ENCODE results near the gene BCORL1.

DNA sequence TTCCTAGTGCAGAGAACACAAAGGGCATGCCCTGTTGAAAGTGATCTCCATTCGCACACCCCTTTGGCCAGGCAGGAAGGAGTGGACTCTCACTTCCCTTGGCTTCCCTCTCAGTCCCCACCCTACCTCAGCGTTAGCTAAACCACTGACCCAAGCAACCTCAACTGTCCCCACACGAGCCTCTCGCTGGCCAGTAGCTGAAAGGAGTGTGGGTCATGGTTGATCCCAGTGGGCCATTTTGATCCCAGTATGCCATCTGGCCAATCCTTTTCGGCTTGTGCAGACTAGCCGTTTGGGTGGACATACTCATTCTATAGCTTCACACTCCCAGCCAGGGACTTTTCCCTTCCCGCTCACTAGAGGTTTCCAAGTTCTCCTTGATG, 24.4 kb upstream of the BCORL1 start:
- TF ChIP-seq, protein P1, sequence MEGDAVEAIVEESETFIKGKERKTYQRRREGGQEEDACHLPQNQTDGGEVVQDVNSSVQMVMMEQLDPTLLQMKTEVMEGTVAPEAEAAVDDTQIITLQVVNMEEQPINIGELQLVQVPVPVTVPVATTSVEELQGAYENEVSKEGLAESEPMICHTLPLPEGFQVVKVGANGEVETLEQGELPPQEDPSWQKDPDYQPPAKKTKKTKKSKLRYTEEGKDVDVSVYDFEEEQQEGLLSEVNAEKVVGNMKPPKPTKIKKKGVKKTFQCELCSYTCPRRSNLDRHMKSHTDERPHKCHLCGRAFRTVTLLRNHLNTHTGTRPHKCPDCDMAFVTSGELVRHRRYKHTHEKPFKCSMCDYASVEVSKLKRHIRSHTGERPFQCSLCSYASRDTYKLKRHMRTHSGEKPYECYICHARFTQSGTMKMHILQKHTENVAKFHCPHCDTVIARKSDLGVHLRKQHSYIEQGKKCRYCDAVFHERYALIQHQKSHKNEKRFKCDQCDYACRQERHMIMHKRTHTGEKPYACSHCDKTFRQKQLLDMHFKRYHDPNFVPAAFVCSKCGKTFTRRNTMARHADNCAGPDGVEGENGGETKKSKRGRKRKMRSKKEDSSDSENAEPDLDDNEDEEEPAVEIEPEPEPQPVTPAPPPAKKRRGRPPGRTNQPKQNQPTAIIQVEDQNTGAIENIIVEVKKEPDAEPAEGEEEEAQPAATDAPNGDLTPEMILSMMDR (IDR thresholded peaks at IDR 0.05; ENCODE audit: low read depth, low read length), result no peak
- no peak for TF ChIP-seq EZH2phosphoT487 (IDR thresholded peaks at IDR 0.05; ENCODE audit: low read depth)

All from OCI-LY3 (cell line).